Left ventricle myocardium inferior (tissue), 1 donor: ENCODE measurements around the gene MRAP2. TPM values are rescaled to one million over a fixed set of nuclear protein-coding genes. Genes with fewer than 3 reads are reported as not detected.

Experiments
- DNase-seq: peaks from one replicate; pipeline ENCODE4 v3.0.0-alpha.2; 2020
- H3K27ac ChIP-seq: fragments of 200-600 bp; replicated peaks from 2 replicates; pipeline ENCODE4 v1.8.0; 2021
- H3K27me3 ChIP-seq: fragments of 200-600 bp; 2 replicates; pipeline ENCODE4 v1.8.0; 2021; ENCODE audit warnings: low read depth
- H3K36me3 ChIP-seq: fragments of 200-600 bp; 2 replicates; pipeline ENCODE4 v1.8.0; 2021
- H3K4me1 ChIP-seq: fragments of 200-600 bp; 2 replicates; pipeline ENCODE4 v1.8.0; 2021
- H3K4me3 ChIP-seq: fragments of 200-600 bp; 2 replicates; pipeline ENCODE4 v1.8.0; 2021; ENCODE audit warnings: mild to moderate bottlenecking, moderate library complexity
- H3K9me3 ChIP-seq: fragments of 200-600 bp; replicated peaks from 2 replicates; pipeline ENCODE4 v1.8.0; 2021
- CTCF ChIP-seq: fragments of 200-600 bp; IDR thresholded peaks from 2 replicates; pipeline ENCODE4 v1.8.0; 2021; ENCODE audit warnings: antibody characterized with exemption, mild to moderate bottlenecking, borderline replicate concordance
- intact Hi-C: fragments of 100-400 bp; cut with micrococcal nuclease; formaldehyde crosslinking; loops from one replicate; pipeline ENCODE4 v1.11.0; 2022
- total RNA-seq: library from RNA; stranded (reverse); fragmentation: NEBNext Ultra II Directional; extraction: Animal tissue kit (Norgen Biotek cat#: 25700); gene quantifications from one replicate; pipeline ENCODE4 v1.2.1, GENCODE V29; 2021
- donor health status: DM: no; HTN: yes; CAD: no; lungs with severe emphysema.

MRAP2 gene
- total RNA-seq, 1 donor from 2014 or later, result 0.16 TPM

- no peak for TF ChIP-seq CTCF
- no peak overlapping the region for H3K4me3 ChIP-seq
- no peak overlapping the region for H3K27ac ChIP-seq
- H3K27me3 ChIP-seq, result peaks cover 69% of the 10 kb centered on the region
- H3K4me1 ChIP-seq, result peaks cover 17% of the 10 kb centered on the region
- no peak for DNase-seq
- peaks cover 5% of the 10 kb centered on the region for H3K9me3 ChIP-seq
- intact Hi-C loops, result no loop called here
- H3K36me3 ChIP-seq, result no peaks in the 10 kb centered on the region
These were observed 1.9 kb downstream of the MRAP2 start for GRCh38 chr6:84035484-84035883.

GRCh38 chr6:84037425-84038089 is 4.0 kb downstream of the MRAP2 start:
- H3K36me3 ChIP-seq, result no peaks in the 10 kb centered on the region
- H3K27ac ChIP-seq, result no peak overlapping the region
- no peak for TF ChIP-seq CTCF
- H3K27me3 ChIP-seq, result peaks cover 88% of the 10 kb centered on the region
- DNase-seq, result no peak
- no peak overlapping the region for H3K4me3 ChIP-seq
- intact Hi-C loops, result no loop called here
- H3K9me3 ChIP-seq, result peaks cover 5% of the 10 kb centered on the region
- H3K4me1 ChIP-seq, result peaks cover 17% of the 10 kb centered on the region

GRCh38 chr6:84042603-84043002 is 9.0 kb downstream of the MRAP2 start:
- no peak for DNase-seq
- Histone ChIP-seq H3K4me3 (no peak overlapping the region), H3K27ac (no peak overlapping the region), H3K9me3 (peaks cover 2% of the 10 kb centered on the region), H3K4me1 (no peaks in the 10 kb centered on the region), H3K27me3 (peaks cover 86% of the 10 kb centered on the region), H3K36me3 (no peaks in the 10 kb centered on the region)
- intact Hi-C loops, result no loop called here
- no peak for TF ChIP-seq CTCF

GRCh38 chr6:84043555-84043954 is 10.0 kb downstream of the MRAP2 start:
- Histone ChIP-seq H3K4me1 (no peaks in the 10 kb centered on the region), H3K9me3 (no peaks in the 10 kb centered on the region), H3K36me3 (no peaks in the 10 kb centered on the region), H3K4me3 (no peak overlapping the region), H3K27me3 (peaks cover 86% of the 10 kb centered on the region), H3K27ac (no peak overlapping the region)
- no peak for DNase-seq
- intact Hi-C loops, result no loop called here
- TF ChIP-seq CTCF, result no peak

- Histone ChIP-seq H3K4me3 (no peak overlapping the region), H3K4me1 (peaks cover 2% of the 10 kb centered on the region), H3K9me3 (no peaks in the 10 kb centered on the region), H3K36me3 (no peaks in the 10 kb centered on the region), H3K27me3 (peaks cover 89% of the 10 kb centered on the region), H3K27ac (no peak overlapping the region)
- no peak for DNase-seq
- no peak for TF ChIP-seq CTCF
- intact Hi-C loops, result no loop called here
These were observed 13.2 kb downstream of the MRAP2 start for GRCh38 chr6:84046755-84047154.
